C4-2B (cell line): ENCODE measurements around the gene INAFM2.

Source experiments
- CTCF ChIP-seq: fragments of 450-650 bp; conservative IDR thresholded peaks from 2 replicates; pipeline ENCODE4 v1.5.1; 2017; ENCODE audit warnings: mild to moderate bottlenecking
- ZFX ChIP-seq: fragments of 450-650 bp; IDR thresholded peaks from 2 replicates; pipeline ENCODE4 v1.6.1; 2017

- TF ChIP-seq CTCF (no peak), ZFX (no peak)
These were observed 807 bp upstream of the INAFM2 start for GRCh38 chr15:40322531-40323238.
